Measurements from ENCODE around the gene PHLDB3. TPM values are rescaled to one million over a fixed set of nuclear protein-coding genes. Genes with fewer than 3 reads are reported as not detected.

The PHLDB3 gene
- polyA plus RNA-seq, 1 of the 3 experiments (the other 2 are of a cell fraction), result 15.6 TPM

GRCh38 chr19:43551399-43552197, 47.1 kb upstream of the PHLDB3 start (continued):
- no peak for TF ChIP-seq REST (IDR thresholded peaks at IDR 0.05; ENCODE audit: low read depth, low read length)

GRCh38 chr19:43548706-43549105, 44.2 kb upstream of the PHLDB3 start:
- Histone ChIP-seq H3K27me3 (ENCODE audit: insufficient read depth) (no peaks in the 10 kb centered on the region), H4K20me1 (ENCODE audit: insufficient read depth) (no peaks in the 10 kb centered on the region), H3K9ac (no peak overlapping the region), H3K9me2 (no peaks in the 10 kb centered on the region), H3K36me3 (replicated peaks in 1 of 2; ENCODE audit: control insufficient read depth in 1 of 2, insufficient read depth in 2 of 2, low read length in 1 of 2) (peaks cover 11 to 38% of the 10 kb centered on the region in 2 experiments), H3K4me2 (no peak overlapping the region), H2AFZ (ENCODE audit: low read depth) (no peak overlapping the region), H3K9me3 (no peaks in the 10 kb centered on the region), H3K4me1 (ENCODE audit: control insufficient read depth in 1 of 2, insufficient read depth in 2 of 2, low read depth in 1 of 2, low read length in 1 of 2) (no peaks in the 10 kb centered on the region), H3K79me2 (ENCODE audit: insufficient read depth) (no peaks in the 10 kb centered on the region), H3K27ac (ENCODE audit: low read depth in 2 of 2, low read length in 1 of 2) (no peak overlapping the region), H3K4me3 (ENCODE audit: low read depth in 2 of 2, low read length in 1 of 2) (no peak overlapping the region), H3F3A (replicated peaks; ENCODE audit: insufficient read depth) (peaks cover 6% of the 10 kb centered on the region)
- ChIA-PET CTCF (no interaction called here), POLR2A (no interaction called here)
- WGBS (ENCODE audit: low lambda C conversion rate), result 73% methylated on average over 2 of the region's 2 CpGs
- DNase-seq, result no peak
- TF ChIP-seq FOSL2 (IDR thresholded peaks at IDR 0.05; ENCODE audit: borderline replicate concordance, low read depth) (no peak), SIN3A (IDR thresholded peaks at IDR 0.05; ENCODE audit: borderline replicate concordance, low read depth, low read length) (no peak), MEF2A (IDR thresholded peaks at IDR 0.05; ENCODE audit: borderline replicate concordance, low read depth) (no peak), RFX5 (IDR thresholded peaks at IDR 0.05; ENCODE audit: low read length) (no peak), NRF1 (IDR thresholded peaks at IDR 0.05; ENCODE audit: low read depth, low read length) (no peak), TCF12 (IDR thresholded peaks at IDR 0.05) (no peak), EZH2phosphoT487 (IDR thresholded peaks at IDR 0.05; ENCODE audit: borderline replicate concordance, low read depth) (no peak), USF2 (IDR thresholded peaks at IDR 0.05; ENCODE audit: borderline replicate concordance, low read depth, low read length) (no peak), MAX (IDR thresholded peaks at IDR 0.05; ENCODE audit: low read depth) (no peak), POLR2AphosphoS5 (IDR thresholded peaks at IDR 0.05; ENCODE audit: low read depth, low read length) (no peak), RAD21 (IDR thresholded peaks at IDR 0.05; ENCODE audit: low read length) (no peak), SMC3 (IDR thresholded peaks at IDR 0.05; ENCODE audit: low read depth, low read length) (no peak), IRF3 (IDR thresholded peaks at IDR 0.05; ENCODE audit: low read depth, low read length) (no peak), TEAD4 (IDR thresholded peaks at IDR 0.05; ENCODE audit: borderline replicate concordance, insufficient read depth) (no peak), ZBTB33 (IDR thresholded peaks at IDR 0.05; ENCODE audit: borderline replicate concordance, low read depth) (no peak), TAF1 (IDR thresholded peaks at IDR 0.05; ENCODE audit: borderline replicate concordance, low read depth, low read length) (no peak), FOXM1 (IDR thresholded peaks at IDR 0.05; ENCODE audit: low read depth) (no peak), MXI1 (IDR thresholded peaks at IDR 0.05; ENCODE audit: low read depth, low read length) (no peak), RCOR1 (IDR thresholded peaks at IDR 0.05; ENCODE audit: low read length) (no peak)

Measured in SK-N-SH (cell line).